GM12891 (cell line): ENCODE measurements around the gene MYL6.
A peak's percentile ranks its signal among the peaks of the same experiment; 100 is the strongest.

Experiments
- DNase-seq: peaks from one replicate; pipeline ENCODE4 v3.0.0; 2011; ENCODE audit warnings: low spot score; ENCODE audit not compliant: insufficient read length
- FAIRE-seq: peaks from 2 replicates; lab custom pipeline; 2011; peaks lifted over from hg19 to GRCh38; lab: Jason Lieb, UNC
- PAX5 ChIP-seq: IDR thresholded peaks from 2 replicates; pipeline ENCODE4 v1.6.1; 2011; ENCODE audit warnings: low read length, moderate library complexity, mild to moderate bottlenecking; ENCODE audit not compliant: insufficient read depth, severe bottlenecking
- POLR2A ChIP-seq: IDR thresholded peaks from 2 replicates; pipeline ENCODE4 v1.6.1; 2011; ENCODE audit warnings: low read depth, low read length, control low read depth
- POLR2AphosphoS5 ChIP-seq: IDR thresholded peaks from 2 replicates; pipeline ENCODE4 v1.6.1; 2011; ENCODE audit warnings: low read depth, low read length, control low read depth
- POU2F2 ChIP-seq: IDR thresholded peaks from 2 replicates; pipeline ENCODE4 v1.6.1; 2011; ENCODE audit warnings: low read depth, mild to moderate bottlenecking, control low read depth, low read length, moderate library complexity
- SPI1 ChIP-seq: IDR thresholded peaks from 2 replicates; pipeline ENCODE4 v1.6.1; 2011; ENCODE audit warnings: low read depth, low read length, control low read depth
- TAF1 ChIP-seq: IDR thresholded peaks from 2 replicates; pipeline ENCODE4 v1.6.1; 2011; ENCODE audit warnings: low read depth, low read length, control low read depth

MYL6 gene

DNA sequence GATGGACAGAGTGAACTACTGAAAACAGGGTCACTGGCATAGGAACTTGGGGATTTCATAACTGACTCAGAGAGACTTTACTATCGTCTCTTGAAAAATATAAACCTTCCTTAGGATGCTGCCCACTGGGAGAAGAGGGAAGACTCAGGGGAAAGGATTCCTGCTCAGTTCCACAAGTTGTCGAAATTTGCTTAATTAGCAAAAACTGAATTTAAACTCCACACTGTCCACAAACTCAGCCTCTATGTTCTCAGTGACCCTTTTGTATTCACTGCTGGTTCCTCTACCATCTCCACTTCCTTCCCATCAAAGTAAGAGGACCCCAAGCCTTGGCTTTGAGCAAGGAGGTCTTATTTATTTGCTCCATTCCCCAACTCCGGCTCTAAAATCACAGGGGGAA lies 12.9 kb upstream of the MYL6 start:
- TF ChIP-seq POLR2A (no peak), PAX5 (no peak), TAF1 (no peak), POU2F2 (no peak), SPI1 (no peak), POLR2AphosphoS5 (no peak)
- DNase-seq = no peak

DNA sequence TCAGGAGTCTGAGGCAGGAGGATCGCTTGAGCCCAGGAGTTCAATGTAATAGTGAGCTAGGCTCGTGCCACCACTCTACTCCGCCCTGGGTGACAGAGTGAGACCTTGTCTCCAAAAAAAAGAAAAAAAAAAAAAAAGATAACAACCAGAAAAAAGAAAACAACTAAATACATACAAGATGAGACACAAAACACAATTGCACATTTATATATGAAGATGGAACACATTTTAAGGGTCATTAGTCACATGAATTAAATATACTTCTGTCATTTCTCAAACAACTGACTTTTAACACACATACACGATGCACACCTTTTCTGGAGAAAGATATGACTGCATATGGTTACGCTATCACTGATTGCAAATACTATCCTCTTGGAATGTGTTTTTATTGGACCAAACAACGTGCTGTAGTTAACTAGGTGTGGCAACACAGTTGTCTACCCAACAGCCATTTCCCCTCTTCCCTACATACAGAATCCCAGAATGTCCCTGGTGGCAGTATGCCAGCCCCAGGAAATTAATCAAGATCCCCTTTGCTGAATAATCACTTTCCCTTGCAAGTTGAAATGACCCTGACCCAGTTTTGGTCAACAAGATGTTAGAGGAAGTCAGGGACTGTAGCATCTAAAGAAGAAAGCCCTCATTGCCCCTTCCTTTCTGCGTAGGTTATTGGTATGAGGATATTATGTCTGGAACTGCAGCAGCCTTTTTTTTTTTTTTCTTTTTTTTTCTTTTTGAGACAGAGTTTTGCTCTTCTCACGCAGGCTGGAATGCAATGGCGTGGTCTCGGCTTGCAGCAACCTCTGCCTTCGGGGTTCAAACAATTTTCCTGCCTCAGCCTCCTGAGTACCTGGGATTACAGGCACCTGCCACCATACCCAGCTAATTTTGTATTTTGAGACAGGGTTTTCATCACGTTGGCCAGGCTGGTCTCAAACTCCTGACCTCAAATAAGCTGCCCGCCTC lies 11.4 kb upstream of the MYL6 start:
- DNase-seq (no peak), FAIRE-seq (no peak)
- TF ChIP-seq PAX5 (no peak), POLR2AphosphoS5 (no peak), POLR2A (no peak), SPI1 (no peak), POU2F2 (no peak), TAF1 (no peak)

More for the DNA sequence above, 12.9 kb upstream of the MYL6 start:
- no peak for FAIRE-seq

- FAIRE-seq (no peak), DNase-seq (no peak)
- TF ChIP-seq PAX5 (no peak), POLR2A (no peak), POLR2AphosphoS5 (no peak), TAF1 (no peak), POU2F2 (no peak), SPI1 (no peak)
These were observed 7.6 kb upstream of the MYL6 start for GRCh38 chr12:56150563-56150962.

DNA sequence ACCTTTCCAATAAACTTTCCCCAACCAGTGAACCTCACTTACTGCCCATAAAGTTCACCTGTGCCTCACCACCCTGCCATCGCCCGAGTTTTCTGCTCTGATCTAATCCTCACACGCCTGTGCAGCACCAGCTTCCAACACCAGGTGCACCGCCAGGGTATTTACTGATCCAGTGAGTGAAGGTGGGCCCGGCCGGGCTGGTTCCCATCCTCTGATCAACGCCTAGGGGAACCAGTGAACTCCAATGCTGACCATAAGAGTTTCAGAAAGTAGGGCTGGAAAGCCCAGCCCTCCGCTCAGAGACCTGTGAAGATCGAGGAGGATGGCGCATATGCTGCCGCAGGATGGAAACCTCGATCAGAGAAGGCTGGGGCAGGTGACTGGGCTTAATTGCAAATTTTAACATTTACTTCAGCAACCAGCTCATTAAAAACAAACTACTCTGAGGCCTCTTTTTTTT lies 6.5 kb upstream of the MYL6 start:
- FAIRE-seq = peak; percentile 92
- DNase-seq = no peak

DNA sequence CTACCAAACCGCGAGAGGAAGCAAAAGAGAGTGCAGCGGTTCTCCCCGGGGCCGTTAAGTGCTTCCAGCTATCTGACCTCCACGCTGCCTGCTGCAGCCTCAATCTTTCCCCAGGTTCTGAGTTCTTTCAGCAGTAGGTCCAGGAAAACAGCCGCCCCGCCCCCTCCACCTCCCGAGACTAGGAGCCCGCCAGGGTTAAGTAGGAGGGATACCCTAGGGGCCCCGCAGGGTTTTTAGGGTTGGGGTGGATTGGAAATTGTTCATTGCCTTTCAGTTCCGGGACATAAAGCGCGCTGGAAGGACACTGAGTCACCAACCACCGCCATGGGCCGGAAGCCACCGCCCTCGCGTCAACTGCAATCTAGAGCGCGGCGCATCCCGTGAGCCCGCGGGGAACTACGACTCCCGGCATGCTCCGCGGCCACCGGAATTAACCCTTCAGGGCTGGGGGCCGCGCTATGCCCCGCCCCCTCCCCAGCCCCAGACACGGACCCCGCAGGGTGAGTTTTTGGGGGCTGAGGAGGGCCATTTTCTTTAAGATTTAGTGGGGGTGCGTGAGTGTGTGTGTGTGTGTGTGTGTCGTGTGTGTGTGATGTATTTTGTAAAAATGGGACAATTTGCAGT lies 5.9 kb upstream of the MYL6 start, which contains the start of gene MYL6B:
MYL6B (plus strand) TSS at position 456 of the 624 bp plus-strand sequence. CDS start 1,332 bp downstream, outside the sequence.
- DNase-seq (peak; percentile 89), FAIRE-seq (peak; percentile 97)
- TF ChIP-seq TAF1 (peak; percentile 68; the same call in 1 of the 2 replicates), POLR2A (peak; percentile 82), POU2F2 (no peak; the same call in 1 of the 2 replicates), SPI1 (no peak), PAX5 (peak; percentile 49), POLR2AphosphoS5 (peak; percentile 65; the same call in 1 of the 2 replicates)

More for the DNA sequence above, 6.5 kb upstream of the MYL6 start:
- no peak for TF ChIP-seq POU2F2
- TF ChIP-seq POLR2A = peak; percentile 41

DNA sequence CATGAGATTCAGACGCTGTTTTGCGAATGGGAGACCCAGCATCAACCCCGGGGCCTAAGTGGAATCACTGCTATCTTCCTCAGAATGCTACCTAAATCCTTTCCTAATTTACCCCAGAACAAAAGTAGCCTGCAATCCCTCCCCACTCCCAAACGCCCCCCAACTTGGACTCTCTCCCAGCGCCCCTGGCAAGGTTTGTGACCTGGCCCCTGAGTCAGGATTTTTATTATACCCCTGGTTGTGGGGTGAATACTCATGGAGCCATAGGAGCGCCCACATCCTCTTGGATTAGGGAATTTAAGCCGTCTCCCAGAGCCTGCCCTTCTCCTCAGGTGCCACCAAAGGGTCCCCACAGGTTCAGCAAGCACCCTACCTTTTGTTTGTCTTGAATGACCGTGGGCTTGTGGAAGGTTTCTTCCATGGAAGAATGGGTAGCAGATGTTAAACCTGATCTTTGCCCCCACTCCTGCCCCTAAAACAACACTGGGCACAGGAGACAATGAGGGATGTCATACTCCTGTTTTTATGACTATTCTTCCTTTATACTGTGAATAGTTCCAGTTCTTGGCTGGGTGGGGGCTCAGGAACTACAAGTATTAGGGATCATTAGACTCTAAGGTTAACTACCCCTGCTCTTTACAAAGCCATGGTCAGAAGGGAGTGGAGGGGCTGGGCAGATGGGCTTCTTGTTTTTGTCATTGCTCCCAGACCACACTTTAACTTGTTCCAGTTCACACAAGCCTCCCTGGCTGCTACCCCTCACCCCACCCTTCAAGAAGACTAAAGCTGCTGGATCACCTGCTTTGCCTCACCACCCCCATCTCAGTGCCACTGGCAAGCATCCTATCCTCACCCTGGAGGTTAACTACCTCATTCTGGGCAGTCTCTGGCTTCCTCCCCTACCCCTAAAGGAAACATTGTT lies 5.1 kb upstream of the MYL6 start:
- TF ChIP-seq PAX5 (no peak), POLR2A (no peak), SPI1 (no peak), POLR2AphosphoS5 (no peak), TAF1 (no peak), POU2F2 (no peak)
- DNase-seq (no peak), FAIRE-seq (no peak)

DNA sequence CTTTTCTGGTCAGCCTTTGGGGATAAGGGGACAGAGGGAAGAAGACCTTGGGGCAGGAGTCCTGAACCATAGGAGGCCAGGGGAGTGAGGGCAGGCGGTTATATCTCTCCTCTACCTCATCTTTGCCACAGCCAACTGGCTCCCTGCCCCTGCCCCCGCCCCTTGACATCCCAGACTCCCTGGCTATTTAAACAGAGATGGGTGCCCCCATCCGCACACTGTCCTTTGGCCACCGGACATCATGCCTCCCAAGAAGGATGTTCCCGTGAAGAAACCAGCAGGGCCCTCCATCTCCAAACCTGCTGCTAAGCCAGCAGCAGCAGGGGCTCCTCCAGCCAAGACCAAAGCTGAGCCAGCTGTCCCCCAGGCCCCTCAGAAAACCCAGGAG lies 4.5 kb upstream of the MYL6 start:
- TF ChIP-seq POU2F2 = no peak
- no peak for TF ChIP-seq TAF1
- TF ChIP-seq PAX5 = no peak
- no peak for TF ChIP-seq SPI1
- TF ChIP-seq POLR2A = no peak
- no peak for TF ChIP-seq POLR2AphosphoS5
- FAIRE-seq (no peak), DNase-seq (no peak)

GRCh38 chr12:56154246-56154771 lies 3.9 kb upstream of the MYL6 start:
- TF ChIP-seq POLR2AphosphoS5 (no peak), TAF1 (no peak), SPI1 (no peak), PAX5 (no peak), POU2F2 (no peak), POLR2A (no peak)
- DNase-seq (no peak), FAIRE-seq (no peak)

- no peak for TF ChIP-seq PAX5
- no peak for TF ChIP-seq SPI1
- DNase-seq = no peak
- FAIRE-seq = no peak
These were observed 3.3 kb upstream of the MYL6 start for GRCh38 chr12:56154818-56155217.
